ENCODE measurements around the gene CDX2.

Gene CDX2

GRCh38 chr13:27942972-27943371 is 26.1 kb downstream of the CDX2 start:
- intact Hi-C loops (cut with DNase I): no loop called here
- DNase-seq: no peak

DNA sequence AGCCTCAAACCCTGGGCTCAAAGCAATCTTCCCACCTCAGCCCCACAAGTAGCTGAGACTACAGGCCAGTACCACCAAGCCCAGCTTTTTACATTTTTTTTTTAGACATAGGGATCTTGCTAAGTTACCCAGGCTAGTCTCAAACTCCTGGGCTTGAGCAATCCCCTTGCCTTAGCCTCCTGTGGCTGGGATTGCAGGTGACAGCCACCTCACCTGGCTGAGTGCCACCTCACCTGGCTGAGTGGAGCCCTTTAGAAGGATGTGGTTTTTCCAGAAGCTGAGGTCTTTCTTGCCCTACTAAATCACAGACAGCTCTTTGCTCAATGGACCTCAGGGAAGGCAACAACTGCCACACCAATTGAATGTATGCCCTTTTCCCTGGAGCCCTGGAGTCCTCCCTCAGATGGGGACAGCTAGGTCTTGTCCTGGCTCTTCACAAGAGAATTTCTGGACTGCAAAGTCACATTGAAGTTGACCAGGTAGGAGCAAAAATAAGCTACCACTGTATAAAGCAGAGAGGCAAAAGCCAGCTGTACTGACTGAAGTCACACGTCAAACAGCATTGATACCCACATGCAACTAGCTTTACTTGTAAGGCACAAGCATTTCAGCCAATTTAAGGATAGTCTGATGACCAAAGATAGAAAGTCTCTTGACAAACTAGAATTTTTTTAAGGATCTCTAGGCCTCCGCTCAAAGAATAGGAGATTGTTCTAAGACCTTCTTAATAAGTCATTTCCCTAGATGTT is 35.4 kb downstream of the CDX2 start:
- intact Hi-C loops (cut with DNase I): no loop called here
- no peak for DNase-seq

DNA sequence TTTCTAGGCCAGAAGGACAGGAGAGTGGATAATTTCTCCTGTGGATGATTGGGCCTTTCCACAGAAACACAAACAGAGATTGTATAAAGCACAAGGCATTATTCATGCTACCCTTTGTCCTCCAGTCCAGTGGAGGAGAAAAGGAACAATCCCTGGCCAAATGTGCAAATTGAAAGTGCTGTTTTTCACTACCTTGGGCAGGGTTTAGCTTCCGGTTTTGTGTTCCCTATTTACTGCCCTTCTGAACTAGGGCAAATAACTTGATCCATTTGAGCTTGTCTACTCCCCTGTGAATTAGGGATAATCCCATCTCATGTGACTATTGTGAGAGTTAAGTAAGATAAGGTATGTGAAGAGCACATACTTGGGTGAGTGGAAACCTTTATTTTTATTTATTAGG is 36.0 kb downstream of the CDX2 start:
- intact Hi-C loops (cut with DNase I): no loop called here
- no peak for DNase-seq

DNA sequence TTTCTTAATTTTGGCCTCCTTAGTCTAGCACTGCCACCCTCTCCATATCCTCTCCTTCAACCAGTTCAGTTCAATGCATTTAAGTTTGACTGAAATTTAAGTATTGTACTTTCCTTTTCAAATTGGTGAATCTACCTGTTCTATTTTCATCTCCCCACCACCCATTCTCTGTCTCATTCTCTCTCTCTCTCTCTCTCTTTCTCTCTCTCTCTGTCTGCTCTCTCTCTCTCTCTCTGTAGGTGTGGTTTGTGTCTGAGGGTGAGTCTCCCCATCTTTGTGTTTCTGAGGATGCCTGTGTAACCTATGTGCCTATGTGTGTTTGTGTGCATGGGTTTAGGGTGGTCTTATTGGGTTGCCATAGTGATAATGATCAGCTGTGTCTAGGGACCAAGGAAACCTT is 39.2 kb downstream of the CDX2 start:
- intact Hi-C loops (cut with DNase I): no loop called here
- DNase-seq: no peak

GRCh38 chr13:27928805-27929753 is 40.0 kb downstream of the CDX2 start:
- DNase-seq: no peak
- intact Hi-C loops (cut with DNase I): no loop called here

GRCh38 chr13:27928353-27928804 is 40.7 kb downstream of the CDX2 start:
- intact Hi-C loops (cut with DNase I): no loop called here
- DNase-seq: no peak

GRCh38 chr13:27927444-27928352 is 41.4 kb downstream of the CDX2 start:
- intact Hi-C loops (cut with DNase I): no loop called here
- no peak for DNase-seq

DNA sequence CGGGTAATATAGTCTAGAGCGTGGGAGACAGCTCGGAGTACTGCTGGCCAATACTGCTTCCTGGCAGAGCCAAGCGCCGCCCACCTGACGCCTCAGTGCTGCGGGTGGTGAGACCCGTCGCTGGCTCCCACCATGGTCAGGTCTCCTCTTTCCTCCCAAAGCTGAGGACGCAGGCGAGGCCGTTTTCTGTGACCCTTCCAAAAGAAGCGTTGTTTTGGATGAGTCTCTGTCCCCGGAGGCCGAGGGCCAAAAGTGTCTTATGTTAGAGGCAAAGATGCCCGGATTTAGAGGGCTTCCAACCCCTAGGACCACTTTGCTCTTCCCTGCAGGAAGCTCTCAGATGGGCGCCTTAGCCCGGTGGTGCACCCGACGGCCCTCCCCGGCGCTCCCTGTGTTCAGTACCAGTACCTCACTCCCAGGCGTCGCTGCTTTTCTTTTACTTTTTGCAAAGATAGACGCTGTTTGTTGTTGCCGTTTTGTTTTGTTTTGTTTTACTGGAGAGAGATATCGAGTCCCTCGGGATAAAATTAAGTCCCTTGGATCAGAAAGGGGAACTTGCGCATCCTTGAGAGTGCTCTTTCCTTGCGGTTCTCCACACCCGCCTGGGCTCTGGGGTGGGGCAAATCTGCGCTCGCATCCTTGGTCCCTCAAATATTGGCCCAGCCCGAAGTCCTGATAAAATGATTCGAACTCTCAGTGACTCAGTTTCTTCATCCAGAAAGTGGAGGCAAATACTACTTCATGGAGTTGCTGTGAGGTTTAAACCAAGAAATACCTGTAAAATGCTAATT is 42.3 kb downstream of the CDX2 start:
- DNase-seq: peak in 1 of 10 donors; percentile 35
- intact Hi-C loops (cut with DNase I): no loop called here

- peak in 1 of 10 donors; percentile 49 for DNase-seq
- intact Hi-C loops (cut with DNase I): no loop called here
Observed at GRCh38 chr13:27925220-27925991, 43.7 kb downstream of the CDX2 start.

GRCh38 chr13:27924529-27925141 is 44.5 kb downstream of the CDX2 start:
- intact Hi-C loops (cut with DNase I): no loop called here
- no peak for DNase-seq

DNA sequence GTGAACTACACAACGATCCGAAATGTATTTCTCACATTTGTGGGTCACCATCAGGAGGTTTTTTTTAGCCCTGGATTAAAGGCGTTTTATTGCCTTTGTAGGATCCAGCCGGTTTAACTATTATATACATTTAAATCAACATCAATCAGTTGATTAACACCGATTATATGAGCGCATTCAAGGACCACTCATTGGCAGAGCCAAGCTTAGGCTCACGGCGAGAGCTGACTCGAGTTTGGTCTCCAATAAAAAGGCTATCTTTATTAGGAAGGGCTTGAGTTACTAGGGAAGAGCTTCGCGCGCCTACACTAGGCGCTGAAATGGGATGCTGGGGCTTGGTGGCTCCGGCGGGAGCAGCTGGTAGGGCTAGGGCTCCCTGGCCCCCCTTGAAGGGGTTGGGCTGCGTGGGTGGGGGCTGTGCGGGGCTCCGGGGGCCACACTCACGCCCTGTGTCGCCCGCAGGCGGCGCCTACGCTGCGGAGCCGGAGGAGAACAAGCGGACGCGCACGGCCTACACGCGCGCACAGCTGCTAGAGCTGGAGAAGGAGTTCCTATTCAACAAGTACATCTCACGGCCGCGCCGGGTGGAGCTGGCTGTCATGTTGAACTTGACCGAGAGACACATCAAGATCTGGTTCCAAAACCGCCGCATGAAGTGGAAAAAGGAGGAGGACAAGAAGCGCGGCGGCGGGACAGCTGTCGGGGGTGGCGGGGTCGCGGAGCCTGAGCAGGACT is 45.2 kb downstream of the CDX2 start:
- intact Hi-C loops (cut with DNase I): no loop called here
- no peak for DNase-seq

DNA sequence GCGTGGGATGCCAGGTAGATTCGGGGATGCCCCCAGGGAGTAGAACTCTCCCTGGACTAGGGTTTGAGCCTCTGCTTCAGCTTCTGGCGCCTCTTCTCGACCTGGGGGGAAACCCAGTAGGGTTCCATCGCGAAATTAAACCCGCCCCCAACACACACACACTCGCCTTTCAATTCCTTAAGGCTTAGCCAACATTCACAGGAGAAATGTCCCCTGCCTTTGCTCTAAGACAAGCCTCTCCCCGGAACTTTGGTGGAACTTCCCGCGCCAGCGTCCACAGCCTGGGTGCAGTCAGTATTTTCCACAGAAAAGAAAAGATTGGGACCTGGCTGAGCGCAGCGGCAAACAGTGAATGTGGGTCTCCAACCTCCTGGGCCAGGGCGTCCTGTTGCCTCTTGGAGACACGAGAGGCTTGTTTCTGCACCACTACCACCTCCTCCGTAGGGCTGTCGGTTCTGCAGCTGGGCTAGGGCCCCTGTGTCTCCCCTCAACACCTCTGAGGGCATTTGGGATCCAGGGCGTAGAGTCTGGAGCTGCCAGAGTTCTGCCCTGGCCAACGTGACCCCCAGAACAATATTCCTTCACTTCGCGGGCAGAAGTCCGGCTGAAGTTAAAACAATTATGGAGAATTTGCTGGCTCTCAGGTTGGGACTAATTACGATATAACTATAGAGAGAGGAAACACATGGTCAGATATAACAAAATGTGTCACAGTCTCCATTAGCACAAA is 46.1 kb downstream of the CDX2 start:
- DNase-seq: no peak
- intact Hi-C loops (cut with DNase I): no loop called here

- DNase-seq: no peak
- intact Hi-C loops (cut with DNase I): no loop called here
Observed at GRCh38 chr13:27921961-27922882, 46.9 kb downstream of the CDX2 start.

GRCh38 chr13:27921421-27921960 is 47.6 kb downstream of the CDX2 start:
- intact Hi-C loops (cut with DNase I): no loop called here
- DNase-seq: no peak

- DNase-seq: no peak
- intact Hi-C loops (cut with DNase I): no loop called here
Observed at GRCh38 chr13:27920677-27921420, 48.3 kb downstream of the CDX2 start.

Measured in posterior cingulate gyrus (tissue), 11 donors.